Spleen (tissue), 11 donors: Measurements from ENCODE around the gene TRUB1. TPM values are rescaled to one million over a fixed set of nuclear protein-coding genes. Genes with fewer than 3 reads are reported as not detected.

ENCODE experiments used
- DNase-seq: peaks from one replicate; pipeline ENCODE4 v3.0.0-alpha.2; 2020
- H3K27ac ChIP-seq, 8 donors: fragments of 200-600 bp; sonication (generic) in 7 of 8; 1 replicate in 4 of 8; 2 replicates in 4 of 8; pipeline versions ENCODE4 v1.5.0 to v1.8.0; 2016 to 2021; ENCODE audit warnings: inconsistent platforms in 4 of 8, mild to moderate bottlenecking in 4 of 8, moderate library complexity in 1 of 8
- H3K27me3 ChIP-seq, 7 donors: fragments of 200-600 bp; sonication (generic) in 6 of 7; replicated peaks in 1 of 7; 1 replicate in 4 of 7; 2 replicates in 3 of 7; pipeline versions ENCODE4 v1.5.0 to v1.8.0; 2016 to 2021; ENCODE audit warnings: inconsistent platforms in 3 of 7, mild to moderate bottlenecking in 1 of 7
- H3K36me3 ChIP-seq, 6 donors: fragments of 200-600 bp; sonication (generic) in 5 of 6; 1 replicate in 4 of 6; 2 replicates in 2 of 6; pipeline versions ENCODE4 v1.5.0 to v1.8.0; 2016 to 2021; ENCODE audit warnings: inconsistent platforms in 2 of 6
- H3K4me1 ChIP-seq, 6 donors: fragments of 200-600 bp; sonication (generic) in 5 of 6; 1 replicate in 3 of 6; 2 replicates in 3 of 6; pipeline versions ENCODE4 v1.5.0 to v1.8.0; 2016 to 2021; ENCODE audit warnings: inconsistent platforms in 3 of 6
- H3K4me3 ChIP-seq, 8 donors: fragments of 200-600 bp; sonication (generic) in 7 of 8; 1 replicate in 4 of 8; 2 replicates in 4 of 8; pipeline versions ENCODE4 v1.5.0 to v1.8.0; 2016 to 2021; ENCODE audit warnings: inconsistent platforms in 4 of 8, mild to moderate bottlenecking in 4 of 8, moderate library complexity in 2 of 8
- H3K9me3 ChIP-seq, 8 donors: fragments of 200-600 bp; sonication (generic) in 7 of 8; 1 replicate in 4 of 8; 2 replicates in 4 of 8; pipeline versions ENCODE4 v1.5.0 to v1.8.0; 2016 to 2021; ENCODE audit warnings: inconsistent platforms in 4 of 8
- CTCF ChIP-seq, 11 experiments: fragments of 200-600 bp in 7 of 11; fragments of 450-650 bp in 4 of 11; sonication (generic) in 4 of 11; IDR thresholded peaks in 8 of 11; conservative IDR thresholded peaks in 3 of 11; 1 replicate in 7 of 11; 2 replicates in 4 of 11; pipeline versions ENCODE4 v1.4.0 to v1.8.0; 2016 to 2021; ENCODE audit warnings: antibody characterized with exemption in 11 of 11, inconsistent platforms in 4 of 11, mild to moderate bottlenecking in 1 of 11
- POLR2A ChIP-seq, 3 donors: fragments of 450-650 bp; IDR thresholded peaks; one replicate each; pipeline ENCODE4 v1.5.1; 2017; ENCODE audit warnings: antibody characterized with exemption in 3 of 3, mild to moderate bottlenecking in 1 of 3
- POLR2AphosphoS5 ChIP-seq, 3 donors: sonication (generic); formaldehyde crosslinking; IDR thresholded peaks; one replicate each; pipeline ENCODE4 v1.5.1; 2017; ENCODE audit warnings: antibody characterized with exemption in 3 of 3
- WGBS, 5 donors: extraction: QIAGEN DNeasy Blood & Tissue Kit in 3 of 5; methylation state at CpG; one replicate each; pipeline versions ENCODE4 v1.1.5 to v1.1.7; 2013 to 2018; 5-methylcytosine and 5-hydroxymethylcytosine counted together
- intact Hi-C: fragments of 100-400 bp; cut with DNase I; formaldehyde crosslinking; loops from one replicate; pipeline ENCODE4 v1.15.0; 2023; ENCODE audit warnings: low total_unique reads
- polyA plus RNA-seq, 3 donors: library from polyadenylated mRNA; stranded (reverse); fragments of 200-250 nt; gene quantifications; one replicate each; pipeline ENCODE4 v1.2.1, GENCODE V29; 2013
- total RNA-seq, 7 donors: library from RNA; depleted of rRNA in 3 of 7; stranded (reverse); fragments of >200 nt in 3 of 7; fragmentation: NEBNext Ultra II Directional in 4 of 7; extraction: Animal tissue kit (Norgen Biotek cat#: 25700) in 4 of 7; gene quantifications; one replicate each; pipeline versions ENCODE4 v1.1.0 to v1.2.1, GENCODE V29; 2016 to 2021
- donor health status: healthy with polysubstance abuse.
- donor health status: DM: no; HTN: no; CAD: no; lungs with moderate emphysema.
- donor health status: DM: no; HTN: no; CAD: no.
- donor health status: Bipolar disorder and iron deficiency.
- donor health status: healthy.
- donor health status: DM: no; HTN: no; CAD: no.
- donor health status: DM: yes; HTN: yes; CAD: no.

TRUB1 gene
- total and polyA plus RNA-seq, 10 donors: 4.8 to 22.8 (median 12.8) TPM

- no peaks in the 10 kb centered on the region for H3K27me3 ChIP-seq
- TF ChIP-seq POLR2AphosphoS5 (IDR thresholded peaks at IDR 0.05) (no peak), POLR2A (IDR thresholded peaks at IDR 0.05) (no peak), CTCF (IDR thresholded peaks at IDR 0.05 in 8 of 11, conservative IDR thresholded peaks at IDR 0.05 in 3 of 11) (no peak)
- H3K9me3 ChIP-seq: peaks cover 0 to 11% (median 0%) of the 10 kb centered on the region in 8 donors
- WGBS, 5 donors: 72 to 82% (median 78%) methylated on average over 4 of the region's 4 CpGs
- no peaks in the 10 kb centered on the region for H3K36me3 ChIP-seq
- no peak overlapping the region for H3K27ac ChIP-seq
- H3K4me1 ChIP-seq: no peaks in the 10 kb centered on the region
- intact Hi-C loops: no loop called here
- no peak overlapping the region for H3K4me3 ChIP-seq
- no peak for DNase-seq
These were observed 7.7 kb upstream of the TRUB1 start for GRCh38 chr10:114930320-114930719.

GRCh38 chr10:114931072-114931679 is 6.8 kb upstream of the TRUB1 start:
- no peak for DNase-seq
- no peak overlapping the region for H3K4me3 ChIP-seq
- no peaks in the 10 kb centered on the region for H3K27me3 ChIP-seq
- peaks cover 0 to 11% (median 0%) of the 10 kb centered on the region in 8 donors for H3K9me3 ChIP-seq
- no peak overlapping the region for H3K27ac ChIP-seq
- no peak for TF ChIP-seq POLR2AphosphoS5 (IDR thresholded peaks at IDR 0.05)
- TF ChIP-seq CTCF (IDR thresholded peaks at IDR 0.05 in 8 of 11, conservative IDR thresholded peaks at IDR 0.05 in 3 of 11): no peak
- 60 to 89% (median 81%) methylated on average over 2 of the region's 2 CpGs for WGBS, 5 donors
- intact Hi-C loops: no loop called here
- H3K36me3 ChIP-seq: no peaks in the 10 kb centered on the region
- no peaks in the 10 kb centered on the region for H3K4me1 ChIP-seq

GRCh38 chr10:114932225-114932624 is 5.8 kb upstream of the TRUB1 start:
- peaks cover 0 to 11% (median 0%) of the 10 kb centered on the region in 8 donors for H3K9me3 ChIP-seq
- H3K36me3 ChIP-seq: no peaks in the 10 kb centered on the region
- TF ChIP-seq CTCF (IDR thresholded peaks at IDR 0.05 in 8 of 11, conservative IDR thresholded peaks at IDR 0.05 in 3 of 11) (no peak), POLR2A (IDR thresholded peaks at IDR 0.05) (no peak), POLR2AphosphoS5 (IDR thresholded peaks at IDR 0.05) (no peak)
- intact Hi-C loops: no loop called here
- no peak overlapping the region for H3K4me3 ChIP-seq
- no peaks in the 10 kb centered on the region for H3K4me1 ChIP-seq
- DNase-seq: no peak
- no peak overlapping the region for H3K27ac ChIP-seq
- no peaks in the 10 kb centered on the region for H3K27me3 ChIP-seq

- no peak overlapping the region for H3K4me3 ChIP-seq
- H3K27me3 ChIP-seq: no peaks in the 10 kb centered on the region
- peaks cover 0 to 3% (median 0%) of the 10 kb centered on the region in 6 donors for H3K4me1 ChIP-seq
- peaks cover 0 to 11% (median 0%) of the 10 kb centered on the region in 8 donors for H3K9me3 ChIP-seq
- WGBS, 5 donors: 62 to 78% (median 71%) methylated on average over 2 of the region's 2 CpGs
- H3K27ac ChIP-seq: no peak overlapping the region
- DNase-seq: no peak
- intact Hi-C loops: no loop called here
- no peaks in the 10 kb centered on the region for H3K36me3 ChIP-seq
- TF ChIP-seq POLR2AphosphoS5 (IDR thresholded peaks at IDR 0.05) (no peak), POLR2A (IDR thresholded peaks at IDR 0.05) (no peak), CTCF (IDR thresholded peaks at IDR 0.05 in 8 of 11, conservative IDR thresholded peaks at IDR 0.05 in 3 of 11) (no peak)
These were observed 5.0 kb upstream of the TRUB1 start for GRCh38 chr10:114932945-114933344.
